Cardiac ventricle fibroblast (primary cell): ENCODE results near the gene PRL. TPM values are rescaled to one million over a fixed set of nuclear protein-coding genes. Genes with fewer than 3 reads are reported as not detected.

Experiments
- total RNA-seq: library from RNA; depleted of rRNA; stranded (reverse); fragments of >200 nt; gene quantifications from 2 replicates; pipeline ENCODE4 v1.2.3, GENCODE V29; 2015

Gene PRL
- not detected in 2 replicates for total RNA-seq

DNA sequence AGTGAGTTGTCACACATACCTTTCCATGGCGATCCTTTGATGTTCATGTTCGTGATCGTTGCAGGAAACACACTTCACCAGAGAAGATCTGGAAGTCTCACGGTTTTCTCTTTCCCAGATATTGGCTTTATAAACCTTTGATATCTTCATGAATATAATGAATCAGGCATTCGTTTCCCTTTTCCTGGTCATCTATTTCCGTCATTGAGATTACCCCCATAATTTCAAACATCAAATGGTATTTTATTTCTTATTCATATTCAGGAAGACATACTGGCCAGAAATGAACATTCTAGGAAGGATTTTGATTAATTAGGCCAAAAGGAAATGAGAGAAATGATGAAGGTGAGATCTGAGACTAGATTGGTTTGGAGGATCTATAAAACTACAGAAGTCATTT is at the start of gene PRL:
Gene PRL, minus strand, starts transcription at position 101 of the 400 bp plus-strand sequence. Its CDS starts 54 bp downstream, at position 47.

